WTC11 (cell line): ENCODE measurements around the gene MZF1. TPM values are rescaled to one million over a fixed set of nuclear protein-coding genes. Genes with fewer than 3 reads are reported as not detected.

Experiments
- ATAC-seq: fragments of 200-7000 bp; cut with Tn5 transposase; 2 replicates; pipeline ENCODE4 v1.10.0; 2021; ENCODE audit warnings: mild to moderate bottlenecking, moderate library complexity
- CTCF ChIA-PET: fragments of 300-600 bp; sonication (Branson Sonifier 250); formaldehyde crosslinking; loops from one replicate; lab custom pipeline; 2021; ENCODE audit warnings: antibody characterized with exemption; lab: Charles Lee
- POLR2A ChIA-PET: fragments of 350-600 bp; sonication (Branson Sonifier 250); formaldehyde crosslinking; loops from one replicate; lab custom pipeline; 2021; ENCODE audit warnings: antibody characterized with exemption; lab: Charles Lee
- DNase-seq: peaks from one replicate; pipeline ENCODE4 v3.0.0; 2021; ENCODE audit warnings: low spot score
- H3K27ac Mint-ChIP-seq: 2 replicates; pipeline ENCODE4 v1.8.0; 2021; ENCODE audit warnings: mixed read lengths
- H3K27me3 Mint-ChIP-seq: 2 replicates; pipeline ENCODE4 v1.8.0; 2021; ENCODE audit warnings: low read depth, mild to moderate bottlenecking, moderate library complexity, mixed read lengths
- H3K36me3 Mint-ChIP-seq: 2 replicates; pipeline ENCODE4 v1.8.0; 2021; ENCODE audit warnings: mixed read lengths
- H3K4me1 Mint-ChIP-seq: 2 replicates; pipeline ENCODE4 v1.8.0; 2022; ENCODE audit warnings: mixed read lengths
- H3K4me3 Mint-ChIP-seq: 2 replicates; pipeline ENCODE4 v1.8.0; 2021; ENCODE audit warnings: mild to moderate bottlenecking, moderate library complexity, mixed read lengths
- H3K9me3 Mint-ChIP-seq: 2 replicates; pipeline ENCODE4 v1.8.0; 2021; ENCODE audit warnings: mixed read lengths
- CREM ChIP-seq: sonication (generic); formaldehyde crosslinking; IDR thresholded peaks from 2 replicates; pipeline ENCODE4 v1.8.1; 2022; ENCODE audit warnings: mild to moderate bottlenecking, missing genetic modification reagents, moderate library complexity
- E2F4 ChIP-seq: sonication (generic); formaldehyde crosslinking; IDR thresholded peaks from 2 replicates; pipeline ENCODE4 v1.8.1; 2022; ENCODE audit warnings: low read depth, mild to moderate bottlenecking, moderate library complexity, missing genetic modification reagents, borderline replicate concordance
- E2F5 ChIP-seq: sonication (generic); formaldehyde crosslinking; IDR thresholded peaks from 2 replicates; pipeline ENCODE4 v1.8.1; 2022; ENCODE audit warnings: mild to moderate bottlenecking, moderate library complexity, missing genetic modification reagents
- ELF4 ChIP-seq: sonication (generic); formaldehyde crosslinking; IDR thresholded peaks from 2 replicates; pipeline ENCODE4 v1.8.1; 2022; ENCODE audit warnings: low read depth, mild to moderate bottlenecking, moderate library complexity, missing genetic modification reagents
- ETV6 ChIP-seq: sonication (generic); formaldehyde crosslinking; IDR thresholded peaks from 2 replicates; pipeline ENCODE4 v1.8.1; 2022; ENCODE audit warnings: mild to moderate bottlenecking, missing genetic modification reagents
- FOXK1 ChIP-seq: sonication (generic); formaldehyde crosslinking; IDR thresholded peaks from 2 replicates; pipeline ENCODE4 v1.8.0; 2022; ENCODE audit warnings: mild to moderate bottlenecking, moderate library complexity, missing genetic modification reagents
- GABPB1 ChIP-seq: sonication (generic); formaldehyde crosslinking; IDR thresholded peaks from 2 replicates; pipeline ENCODE4 v1.8.1; 2023; ENCODE audit warnings: mild to moderate bottlenecking, missing genetic modification reagents
- IRF1 ChIP-seq: sonication (generic); formaldehyde crosslinking; IDR thresholded peaks from 2 replicates; pipeline ENCODE4 v1.8.0; 2023; ENCODE audit warnings: missing genetic modification reagents
- JAZF1 ChIP-seq: fragments of 250-450 bp; sonication (Bioruptor Pico); IDR thresholded peaks from 2 replicates; pipeline ENCODE4 v1.9.0; 2021; ENCODE audit warnings: moderate library complexity, mild to moderate bottlenecking, inconsistent platforms
- JUN ChIP-seq: sonication (generic); formaldehyde crosslinking; IDR thresholded peaks from 2 replicates; pipeline ENCODE4 v1.8.0; 2023; ENCODE audit warnings: mild to moderate bottlenecking, missing genetic modification reagents
- MAX ChIP-seq: sonication (generic); formaldehyde crosslinking; IDR thresholded peaks from 2 replicates; pipeline ENCODE4 v1.8.0; 2022; ENCODE audit warnings: mild to moderate bottlenecking, missing genetic modification reagents
- MLX ChIP-seq: sonication (generic); formaldehyde crosslinking; IDR thresholded peaks from 2 replicates; pipeline ENCODE4 v1.8.1; 2023; ENCODE audit warnings: mild to moderate bottlenecking, missing genetic modification reagents, moderate library complexity
- NFYB ChIP-seq: sonication (generic); formaldehyde crosslinking; conservative IDR thresholded peaks from 2 replicates; pipeline ENCODE4 v1.8.0; 2022; ENCODE audit warnings: low read depth, missing genetic modification reagents
- PRRX2 ChIP-seq: fragments of 250-450 bp; sonication (Bioruptor Pico); IDR thresholded peaks from 2 replicates; pipeline ENCODE4 v1.8.0; 2021; ENCODE audit warnings: mild to moderate bottlenecking
- SMAD3 ChIP-seq: sonication (generic); formaldehyde crosslinking; IDR thresholded peaks from 2 replicates; pipeline ENCODE4 v1.8.0; 2022; ENCODE audit warnings: missing genetic modification reagents, mild to moderate bottlenecking, borderline replicate concordance
- TCF7 ChIP-seq: sonication (generic); formaldehyde crosslinking; IDR thresholded peaks from 2 replicates; pipeline ENCODE4 v1.8.0; 2022; ENCODE audit warnings: mild to moderate bottlenecking, low read depth, missing genetic modification reagents, moderate library complexity
- TEAD1 ChIP-seq: sonication (generic); formaldehyde crosslinking; IDR thresholded peaks from 2 replicates; pipeline ENCODE4 v1.8.0; 2022; ENCODE audit warnings: mild to moderate bottlenecking, missing genetic modification reagents
- TEAD4 ChIP-seq: sonication (generic); formaldehyde crosslinking; IDR thresholded peaks from 2 replicates; pipeline ENCODE4 v1.8.0; 2022; ENCODE audit warnings: mild to moderate bottlenecking, missing genetic modification reagents
- USF1 ChIP-seq: sonication (generic); formaldehyde crosslinking; IDR thresholded peaks from 2 replicates; pipeline ENCODE4 v1.8.0; 2022; ENCODE audit warnings: mild to moderate bottlenecking, missing genetic modification reagents
- ZBTB21 ChIP-seq: sonication (generic); formaldehyde crosslinking; IDR thresholded peaks from 2 replicates; pipeline ENCODE4 v1.8.1; 2023; ENCODE audit warnings: mild to moderate bottlenecking, missing genetic modification reagents, borderline replicate concordance
- ZNF232 ChIP-seq: sonication (generic); formaldehyde crosslinking; IDR thresholded peaks from 2 replicates; pipeline ENCODE4 v1.8.0; 2022; ENCODE audit warnings: mild to moderate bottlenecking, missing genetic modification reagents
- ZNF396 ChIP-seq: fragments of 250-450 bp; sonication (Bioruptor Pico); IDR thresholded peaks from 2 replicates; pipeline ENCODE4 v1.8.0; 2021; ENCODE audit warnings: mild to moderate bottlenecking, moderate library complexity, borderline replicate concordance
- ZNF512 ChIP-seq: sonication (generic); formaldehyde crosslinking; IDR thresholded peaks from 2 replicates; pipeline ENCODE4 v1.8.1; 2022; ENCODE audit warnings: missing genetic modification reagents, borderline replicate concordance
- ZNF671 ChIP-seq: fragments of 250-450 bp; sonication (Bioruptor Pico); IDR thresholded peaks from 2 replicates; pipeline ENCODE4 v1.8.0; 2021; ENCODE audit warnings: mild to moderate bottlenecking
- total RNA-seq: library from RNA; stranded (reverse); gene quantifications from 3 replicates; pipeline ENCODE4 v1.2.3, GENCODE V29; 2021

MZF1 gene
- total RNA-seq, 1 experiment from 2014 or later, result 22.2 TPM

- CTCF ChIA-PET, result interaction anchor here (1.0 to 3.6 kb wide), 6 partner anchors 14 to 46 kb away, joined by 3 to 20 read pairs (median 11); partner anchors contain the start of gene ZBTB45
- TF ChIP-seq ZNF232 (CRISPR knock-in tag), result no peak
- TF ChIP-seq ELF4 (CRISPR knock-in tag), result no peak
- no peak for TF ChIP-seq ZBTB21
- TF ChIP-seq GABPB1 (CRISPR knock-in tag), result no peak
- TF ChIP-seq TCF7 (CRISPR knock-in tag), result no peak
- TF ChIP-seq USF1, result no peak
- no peak for TF ChIP-seq TEAD4
- TF ChIP-seq TEAD1 (CRISPR knock-in tag), result no peak
- no peak for TF ChIP-seq PRRX2
- no peak for TF ChIP-seq MAX
- TF ChIP-seq SMAD3 (CRISPR knock-in tag), result no peak
- TF ChIP-seq E2F4 (CRISPR knock-in tag), result no peak
- peaks cover 56% of the 10 kb centered on the region for H3K27me3 Mint-ChIP-seq
- H3K4me3 Mint-ChIP-seq, result peak overlapping the region; percentile 97
- peaks cover 14% of the 10 kb centered on the region for H3K36me3 Mint-ChIP-seq
- ATAC-seq (no peak), DNase-seq (no peak)
- H3K27ac Mint-ChIP-seq, result no peak overlapping the region
- POLR2A ChIA-PET, result interaction anchor here (0.6 to 2.8 kb wide), 5 partner anchors 11 to 40 kb away, joined by 3 to 12 read pairs (median 8); partner anchors contain the start of genes TRIM28 and ZBTB45
- peaks cover 36% of the 10 kb centered on the region for H3K4me1 Mint-ChIP-seq
- no peaks in the 10 kb centered on the region for H3K9me3 Mint-ChIP-seq
Measured at GRCh38 chr19:58560007-58560887, 12.9 kb downstream of the MZF1 start.

GRCh38 chr19:58559275-58560006 is 13.7 kb downstream of the MZF1 start:
- peak; percentile 19 for ATAC-seq
- peak; percentile 59; the same call in 1 of the 2 replicates for TF ChIP-seq IRF1 (CRISPR knock-in tag)
- no peak; the same call in 1 of the 2 replicates for TF ChIP-seq CREM (CRISPR knock-in tag)
- TF ChIP-seq JAZF1 (CRISPR knock-in tag), result no peak
- TF ChIP-seq E2F5, result no peak
- peak; percentile 56 for TF ChIP-seq FOXK1 (CRISPR knock-in tag)
- peak; percentile 81 for TF ChIP-seq NFYB
- TF ChIP-seq MLX, result peak; percentile 46; the same call in 1 of the 2 replicates
- TF ChIP-seq ETV6 (CRISPR knock-in tag), result peak; percentile 80; the same call in 1 of the 2 replicates
- no peak; the same call in 1 of the 2 replicates for TF ChIP-seq ZNF232 (CRISPR knock-in tag)
- no peak for TF ChIP-seq ZNF396 (CRISPR knock-in tag)
- peak; percentile 57; the same call in 1 of the 2 replicates for TF ChIP-seq USF1
- TF ChIP-seq JUN, result 0 out of 2 replicates have a peak, but pooled peaks have one; percentile 13
- peak; percentile 29; the same call in 1 of the 2 replicates for TF ChIP-seq ZNF671 (CRISPR knock-in tag)
- TF ChIP-seq ZNF512, result no peak

More at GRCh38 chr19:58559275-58560006, 13.7 kb downstream of the MZF1 start:
- Mint-ChIP-seq H3K27me3 (peaks cover 50% of the 10 kb centered on the region), H3K4me1 (peaks cover 38% of the 10 kb centered on the region), H3K4me3 (peak overlapping the region; percentile 97), H3K36me3 (peaks cover 14% of the 10 kb centered on the region), H3K9me3 (no peaks in the 10 kb centered on the region), H3K27ac (peak overlapping the region; percentile 100)
- ChIA-PET CTCF (interaction anchor here (1.0 to 2.4 kb wide), 5 partner anchors 15 to 45 kb away, joined by 3 to 19 read pairs (median 7); partner anchors contain the start of gene ZBTB45), POLR2A (interaction anchor here (0.6 to 2.8 kb wide), 5 partner anchors 12 to 657 kb away, joined by 3 to 12 read pairs (median 8); partner anchors contain the start of genes TRIM28 and ZBTB45)
- DNase-seq, result peak; percentile 90
